Neuronal stem cell (in vitro differentiated cells): ENCODE data around the gene GNG12.

Experiments used
- DNase-seq: peaks from one replicate; pipeline ENCODE4 v3.0.0-alpha.2; 2013; ENCODE audit warnings: low spot score
- H2AFZ ChIP-seq: one replicate; pipeline ENCODE4 v1.6.1; 2013; ENCODE audit warnings: mild to moderate bottlenecking, low read length, inconsistent platforms
- H2AK5ac ChIP-seq: 2 replicates; pipeline ENCODE4 v1.6.1; 2013; ENCODE audit warnings: low read depth, mild to moderate bottlenecking, inconsistent platforms, low read length, moderate library complexity, mixed read lengths
- H2BK120ac ChIP-seq: 2 replicates; pipeline ENCODE4 v1.6.1; 2013; ENCODE audit warnings: low read depth, mild to moderate bottlenecking, inconsistent platforms, low read length, moderate library complexity, mixed read lengths
- H2BK12ac ChIP-seq: one replicate; pipeline ENCODE4 v1.6.1; 2013; ENCODE audit warnings: low read length, inconsistent platforms
- H2BK15ac ChIP-seq: 2 replicates; pipeline ENCODE4 v1.6.1; 2013; ENCODE audit warnings: mild to moderate bottlenecking, low read length, inconsistent platforms, mixed read lengths
- H2BK5ac ChIP-seq: one replicate; pipeline ENCODE4 v1.6.1; 2013; ENCODE audit warnings: inconsistent platforms, mild to moderate bottlenecking, low read length, moderate library complexity
- H3K14ac ChIP-seq: one replicate; pipeline ENCODE4 v1.6.1; 2013; ENCODE audit warnings: low read length, inconsistent platforms
- H3K18ac ChIP-seq: 2 replicates; pipeline ENCODE4 v1.6.1; 2013; ENCODE audit warnings: low read length, inconsistent platforms
- H3K23ac ChIP-seq: 2 replicates; pipeline ENCODE4 v1.6.1; 2013; ENCODE audit warnings: low read depth, mild to moderate bottlenecking, mixed read lengths, low read length, inconsistent platforms; ENCODE audit not compliant: poor library complexity
- H3K27ac ChIP-seq: replicated peaks from 3 replicates; pipeline ENCODE4 v1.5.1; 2013; ENCODE audit warnings: low read length, inconsistent platforms
- H3K27me3 ChIP-seq, 3 experiments: 2 replicates each; pipeline ENCODE4 v1.6.1; 2013; ENCODE audit warnings: low read length in 3 of 3, mild to moderate bottlenecking in 2 of 3, inconsistent platforms in 1 of 3, low read depth in 1 of 3, mixed read lengths in 1 of 3, moderate library complexity in 1 of 3; ENCODE audit not compliant: control insufficient read depth in 3 of 3, insufficient read depth in 3 of 3
- H3K36me3 ChIP-seq, 2 donors: replicated peaks in 1 of 2; 2 replicates each; pipeline ENCODE4 v1.6.1; 2013; ENCODE audit warnings: low read length in 2 of 2; ENCODE audit not compliant: control insufficient read depth in 2 of 2, insufficient read depth in 2 of 2
- H3K4ac ChIP-seq: 2 replicates; pipeline ENCODE4 v1.6.1; 2013; ENCODE audit warnings: inconsistent platforms, mild to moderate bottlenecking, low read length, moderate library complexity
- H3K4me1 ChIP-seq, 2 donors: 1 replicate in 1 of 2; 2 replicates in 1 of 2; pipeline ENCODE4 v1.6.1; 2013; ENCODE audit warnings: low read length in 2 of 2, low read depth in 1 of 2; ENCODE audit not compliant: control insufficient read depth in 2 of 2, insufficient read depth in 1 of 2
- H3K4me2 ChIP-seq: one replicate; pipeline ENCODE4 v1.6.1; 2013; ENCODE audit warnings: mild to moderate bottlenecking, low read length, inconsistent platforms; ENCODE audit not compliant: insufficient read depth, poor library complexity, severe bottlenecking
- H3K4me3 ChIP-seq, 2 donors: 2 replicates each; pipeline ENCODE4 v1.5.1; 2013; ENCODE audit warnings: low read length in 2 of 2, mild to moderate bottlenecking in 2 of 2, inconsistent platforms in 1 of 2, moderate library complexity in 1 of 2
- H3K79me1 ChIP-seq: one replicate; pipeline ENCODE4 v1.6.1; 2013; ENCODE audit warnings: low read depth, mild to moderate bottlenecking, inconsistent platforms, low read length, moderate library complexity
- H3K9ac ChIP-seq: one replicate; pipeline ENCODE4 v1.6.1; 2013; ENCODE audit warnings: mild to moderate bottlenecking, low read depth, low read length, inconsistent platforms; ENCODE audit not compliant: poor library complexity
- H3K9me3 ChIP-seq, 2 donors: replicated peaks in 1 of 2; 2 replicates each; pipeline versions ENCODE3 to v1.6.1; 2013; ENCODE audit warnings: low read length in 2 of 2, mild to moderate bottlenecking in 2 of 2, inconsistent platforms in 1 of 2, low read depth in 1 of 2, mixed read lengths in 1 of 2, moderate library complexity in 1 of 2; ENCODE audit not compliant: control insufficient read depth in 2 of 2, insufficient read depth in 1 of 2
- H4K8ac ChIP-seq: one replicate; pipeline ENCODE4 v1.6.1; 2013; ENCODE audit warnings: low read depth, mild to moderate bottlenecking, inconsistent platforms, low read length, moderate library complexity
- H4K91ac ChIP-seq: one replicate; pipeline ENCODE4 v1.6.1; 2013; ENCODE audit warnings: low read length, low read depth, mild to moderate bottlenecking, inconsistent platforms; ENCODE audit not compliant: poor library complexity
- WGBS, 2 donors: extraction: QIAGEN DNeasy Blood & Tissue Kit; methylation state at CpG; one replicate each; pipeline ENCODE4 v1.1.7; 2013; ENCODE audit warnings: missing lambda C conversion rate in 2 of 2, mixed read lengths in 1 of 2; ENCODE audit not compliant: insufficient read length in 2 of 2, insufficient replicate concordance in 1 of 2; ENCODE audit errors: extremely low coverage in 2 of 2; 5-methylcytosine and 5-hydroxymethylcytosine counted together

Gene GNG12

DNA sequence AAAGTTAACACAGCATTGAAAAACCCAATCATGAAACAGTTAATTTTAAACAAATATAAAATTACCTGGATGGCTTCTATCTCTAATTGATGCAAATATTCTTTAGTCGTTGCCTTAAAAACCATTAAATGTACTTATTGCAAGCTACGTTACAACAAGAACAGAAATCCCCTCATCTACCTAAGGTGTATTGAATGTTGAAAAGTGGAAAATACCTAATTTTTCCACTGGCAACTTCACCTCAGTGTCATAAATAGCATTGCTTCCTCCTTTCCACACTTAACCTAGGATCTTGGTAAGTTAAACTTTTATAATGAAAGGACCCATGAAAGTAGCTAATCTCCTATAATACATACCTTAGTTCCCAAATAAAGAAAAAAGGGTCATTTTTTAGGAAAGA, 142.9 kb downstream of the GNG12 start:
- Histone ChIP-seq H3K36me3 (peaks cover 4 to 35% of the 10 kb centered on the region in 2 donors), H2BK12ac (no peak overlapping the region), H2AK5ac (no peak overlapping the region), H4K8ac (no peak overlapping the region), H3K4me2 (no peak overlapping the region), H3K18ac (no peak overlapping the region), H3K14ac (no peak overlapping the region), H3K27ac (no peak overlapping the region), H3K9me3 (no peaks in the 10 kb centered on the region), H3K27me3 (no peaks in the 10 kb centered on the region), H2BK15ac (no peak overlapping the region), H3K9ac (no peak overlapping the region), H2AFZ (no peak overlapping the region), H3K4me1 (peaks cover 10 to 11% of the 10 kb centered on the region in 2 donors), H3K4ac (no peak overlapping the region), H3K23ac (no peak overlapping the region), H2BK120ac (no peak overlapping the region), H2BK5ac (no peak overlapping the region), H3K79me1 (peaks cover 3% of the 10 kb centered on the region), H3K4me3 (no peak overlapping the region), H4K91ac (no peak overlapping the region)
- WGBS, 2 donors = no CpG with 5 or more reads among the region's 2 CpGs
- no peak for DNase-seq

DNA sequence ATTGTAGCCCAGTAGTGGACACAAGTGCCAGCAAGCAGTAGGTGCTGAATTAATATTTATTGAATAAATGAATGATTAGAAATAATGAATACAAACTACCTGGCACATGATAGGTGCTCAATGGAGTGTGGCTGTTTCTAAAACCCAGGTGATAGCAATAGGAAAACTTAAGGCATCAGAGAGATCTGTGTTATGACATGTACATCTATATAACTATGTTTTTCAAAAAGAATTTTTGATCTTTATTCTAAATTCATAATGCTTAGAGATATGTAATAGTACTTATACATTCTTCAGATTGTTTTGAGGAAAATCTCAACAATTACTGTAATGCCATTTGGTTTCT, 143.3 kb downstream of the GNG12 start:
- DNase-seq = no peak
- no peak overlapping the region for H3K18ac ChIP-seq
- H3K36me3 ChIP-seq = peaks cover 4 to 35% of the 10 kb centered on the region in 2 donors
- no peak overlapping the region for H3K27ac ChIP-seq
- H2BK5ac ChIP-seq = no peak overlapping the region
- no peak overlapping the region for H3K23ac ChIP-seq
- H3K14ac ChIP-seq = no peak overlapping the region
- no peak overlapping the region for H2BK15ac ChIP-seq
- no peak overlapping the region for H3K4me2 ChIP-seq
- peaks cover 10% of the 10 kb centered on the region in 2 donors for H3K4me1 ChIP-seq
- no peak overlapping the region for H2BK120ac ChIP-seq
- no peak overlapping the region for H4K8ac ChIP-seq
- no peak overlapping the region for H2BK12ac ChIP-seq
- H4K91ac ChIP-seq = no peak overlapping the region
- H3K79me1 ChIP-seq = peaks cover 5% of the 10 kb centered on the region
- no peak overlapping the region for H3K4me3 ChIP-seq
- H3K27me3 ChIP-seq = no peaks in the 10 kb centered on the region
- no peak overlapping the region for H2AK5ac ChIP-seq
- H3K4ac ChIP-seq = no peak overlapping the region
- no peaks in the 10 kb centered on the region for H3K9me3 ChIP-seq
- H2AFZ ChIP-seq = no peak overlapping the region
- no peak overlapping the region for H3K9ac ChIP-seq

- Histone ChIP-seq H3K27me3 (no peaks in the 10 kb centered on the region), H4K91ac (no peak overlapping the region), H3K4ac (no peak overlapping the region), H2AK5ac (no peak overlapping the region), H3K36me3 (peaks cover 4 to 35% of the 10 kb centered on the region in 2 donors), H2BK12ac (no peak overlapping the region), H3K23ac (no peak overlapping the region), H3K9ac (no peak overlapping the region), H3K9me3 (no peaks in the 10 kb centered on the region), H2AFZ (no peak overlapping the region), H2BK15ac (no peak overlapping the region), H3K4me1 (peaks cover 8 to 10% of the 10 kb centered on the region in 2 donors), H4K8ac (no peak overlapping the region), H3K27ac (no peak overlapping the region), H2BK120ac (no peak overlapping the region), H2BK5ac (no peak overlapping the region), H3K18ac (no peak overlapping the region), H3K14ac (no peak overlapping the region), H3K4me2 (no peak overlapping the region), H3K79me1 (peaks cover 5% of the 10 kb centered on the region), H3K4me3 (no peak overlapping the region)
- DNase-seq = no peak
- no CpG with 5 or more reads among the region's 3 CpGs for WGBS, 2 donors
Observed at GRCh38 chr1:67689267-67690017, 143.8 kb downstream of the GNG12 start.

GRCh38 chr1:67688526-67689219, 144.6 kb downstream of the GNG12 start:
- H3K9ac ChIP-seq = no peak overlapping the region
- H3K79me1 ChIP-seq = peaks cover 5% of the 10 kb centered on the region
- no peaks in the 10 kb centered on the region for H3K27me3 ChIP-seq
- no CpG with 5 or more reads among the region's 3 CpGs for WGBS, 2 donors
- H2BK120ac ChIP-seq = no peak overlapping the region
- no peak overlapping the region for H2BK15ac ChIP-seq
- no peak overlapping the region for H3K18ac ChIP-seq
- no peak overlapping the region for H2BK5ac ChIP-seq
- H3K36me3 ChIP-seq = peaks cover 4 to 35% of the 10 kb centered on the region in 2 donors
- H3K4ac ChIP-seq = no peak overlapping the region
- H2BK12ac ChIP-seq = no peak overlapping the region
- H3K4me1 ChIP-seq = peaks cover 11 to 13% of the 10 kb centered on the region in 2 donors
- H3K4me2 ChIP-seq = no peak overlapping the region
- H2AFZ ChIP-seq = no peak overlapping the region
- no peak overlapping the region for H3K14ac ChIP-seq
- H3K9me3 ChIP-seq = no peaks in the 10 kb centered on the region
- H3K4me3 ChIP-seq = no peak overlapping the region
- H4K8ac ChIP-seq = no peak overlapping the region
- no peak overlapping the region for H4K91ac ChIP-seq
- H3K27ac ChIP-seq = peak overlapping the region; percentile 11
- no peak for DNase-seq
- H2AK5ac ChIP-seq = no peak overlapping the region
- no peak overlapping the region for H3K23ac ChIP-seq
